Thoracic aorta (tissue), 2 donors: Measurements from ENCODE around the gene TOMM34. TPM values are rescaled to one million over a fixed set of nuclear protein-coding genes. Genes with fewer than 3 reads are reported as not detected.

Source experiments
- ATAC-seq: fragments of 150-250 bp; one replicate; pipeline ENCODE4 v1.8.0; 2017; ENCODE audit warnings: low read depth; ENCODE audit not compliant: insufficient number of reproducible peaks, low FRiP score
- DNase-seq: peaks from one replicate; pipeline ENCODE4 v3.0.0-alpha.2; 2020; ENCODE audit warnings: low spot score
- H3K27ac ChIP-seq, 2 donors: fragments of 200-600 bp; sonication (generic); 1 replicate in 1 of 2; 2 replicates in 1 of 2; pipeline ENCODE4 v1.5.1; 2016; ENCODE audit warnings: mild to moderate bottlenecking in 2 of 2, moderate library complexity in 2 of 2
- H3K27me3 ChIP-seq: fragments of 200-600 bp; sonication (generic); replicated peaks from 2 replicates; pipeline ENCODE4 v1.6.0; 2016; ENCODE audit warnings: mild to moderate bottlenecking; ENCODE audit not compliant: insufficient read depth
- H3K36me3 ChIP-seq: fragments of 200-600 bp; sonication (generic); one replicate; pipeline ENCODE4 v1.5.1; 2016
- H3K4me1 ChIP-seq, 2 donors: fragments of 200-600 bp; sonication (generic); 1 replicate in 1 of 2; 2 replicates in 1 of 2; pipeline versions ENCODE4 v1.5.1 to v1.6.0; 2016; ENCODE audit warnings: low read depth in 2 of 2, mild to moderate bottlenecking in 1 of 2; ENCODE audit not compliant: control insufficient read depth in 1 of 2
- H3K4me3 ChIP-seq: fragments of 200-600 bp; sonication (generic); 2 replicates; pipeline ENCODE4 v1.5.1; 2016; ENCODE audit warnings: mild to moderate bottlenecking
- H3K9me3 ChIP-seq: fragments of 200-600 bp; sonication (generic); 2 replicates; pipeline ENCODE4 v1.5.1; 2016
- CTCF ChIP-seq: fragments of 200-600 bp; sonication (generic); IDR thresholded peaks from one replicate; pipeline ENCODE4 v1.5.1; 2019; ENCODE audit warnings: antibody characterized with exemption
- total RNA-seq, 2 donors: library from RNA; depleted of rRNA; stranded (reverse); fragments of >200 nt; gene quantifications; one replicate each; pipeline versions ENCODE4 v1.1.0 to v1.2.3, GENCODE V29; 2016

TOMM34 gene
- total RNA-seq, 2 donors from 2014 or later, result 11.9 to 13.0 TPM

- Histone ChIP-seq H3K4me1 (no peaks in the 10 kb centered on the region), H3K4me3 (no peak overlapping the region), H3K36me3 (peaks cover 11% of the 10 kb centered on the region), H3K27me3 (no peaks in the 10 kb centered on the region), H3K9me3 (no peaks in the 10 kb centered on the region), H3K27ac (peak overlapping the region in 1 of 2 donors; percentile 25)
- no peak for ATAC-seq
- DNase-seq, result no peak
- TF ChIP-seq CTCF, result no peak
Observed at GRCh38 chr20:44979090-44979621, 19.0 kb upstream of the TOMM34 start.

- DNase-seq (no peak), ATAC-seq (no peak)
- Histone ChIP-seq H3K27ac (no peak overlapping the region), H3K27me3 (no peaks in the 10 kb centered on the region), H3K4me1 (no peaks in the 10 kb centered on the region), H3K4me3 (no peak overlapping the region), H3K36me3 (peaks cover 21% of the 10 kb centered on the region), H3K9me3 (no peaks in the 10 kb centered on the region)
- no peak for TF ChIP-seq CTCF
Observed at GRCh38 chr20:44976698-44977097, 16.5 kb upstream of the TOMM34 start.

- no peaks in the 10 kb centered on the region for H3K27me3 ChIP-seq
- no peak for ATAC-seq
- DNase-seq, result no peak
- TF ChIP-seq CTCF, result no peak
- no peaks in the 10 kb centered on the region for H3K9me3 ChIP-seq
- H3K4me3 ChIP-seq, result no peak overlapping the region
- peaks cover 0 to 15% of the 10 kb centered on the region in 2 donors for H3K4me1 ChIP-seq
- peaks cover 18% of the 10 kb centered on the region for H3K36me3 ChIP-seq
- no peak overlapping the region for H3K27ac ChIP-seq
Observed at GRCh38 chr20:44973053-44973452, 12.9 kb upstream of the TOMM34 start.

- H3K36me3 ChIP-seq, result peaks cover 18% of the 10 kb centered on the region
- peaks cover 0 to 35% of the 10 kb centered on the region in 2 donors for H3K4me1 ChIP-seq
- no peak overlapping the region for H3K27ac ChIP-seq
- TF ChIP-seq CTCF, result no peak
- DNase-seq (no peak), ATAC-seq (no peak)
- no peak overlapping the region for H3K4me3 ChIP-seq
- no peaks in the 10 kb centered on the region for H3K9me3 ChIP-seq
- H3K27me3 ChIP-seq, result no peaks in the 10 kb centered on the region
Observed at GRCh38 chr20:44970243-44970757, 10.1 kb upstream of the TOMM34 start.

GRCh38 chr20:44969300-44969894 is 9.2 kb upstream of the TOMM34 start:
- Histone ChIP-seq H3K36me3 (peaks cover 12% of the 10 kb centered on the region), H3K4me3 (no peak overlapping the region), H3K4me1 (peaks cover 0 to 37% of the 10 kb centered on the region in 2 donors), H3K27me3 (no peaks in the 10 kb centered on the region), H3K27ac (no peak overlapping the region), H3K9me3 (no peaks in the 10 kb centered on the region)
- TF ChIP-seq CTCF, result no peak
- ATAC-seq (no peak), DNase-seq (no peak)
